Loucy (cell line): ENCODE results near the gene NEU4.

Experiments used
- H2AFZ ChIP-seq: fragments of 200-600 bp; sonication (generic); 2 replicates; pipeline ENCODE4 v1.6.0; 2016; ENCODE audit warnings: antibody characterized with exemption, mild to moderate bottlenecking, low read length, moderate library complexity
- H3F3A ChIP-seq: fragments of 200-600 bp; 2 replicates; pipeline ENCODE4 v1.6.0; 2016; ENCODE audit warnings: antibody characterized with exemption, low read depth, mild to moderate bottlenecking
- H3K27me3 ChIP-seq: fragments of 200-600 bp; sonication (generic); 2 replicates; pipeline ENCODE4 v1.6.1; 2014; ENCODE audit warnings: low read length, mild to moderate bottlenecking; ENCODE audit not compliant: insufficient read depth, poor library complexity, severe bottlenecking
- H3K36me3 ChIP-seq: fragments of 200-600 bp; sonication (generic); 2 replicates; pipeline ENCODE4 v1.6.1; 2016; ENCODE audit warnings: low read length; ENCODE audit not compliant: insufficient read depth
- H3K4me1 ChIP-seq: fragments of 200-600 bp; sonication (generic); 2 replicates; pipeline ENCODE4 v1.5.1; 2014; ENCODE audit warnings: low read length, mild to moderate bottlenecking; ENCODE audit not compliant: insufficient read depth, poor library complexity, severe bottlenecking
- H3K4me2 ChIP-seq: fragments of 200-600 bp; sonication (generic); 2 replicates; pipeline ENCODE4 v1.6.0; 2014; ENCODE audit warnings: antibody characterized with exemption, low read length, low read depth, mild to moderate bottlenecking; ENCODE audit not compliant: poor library complexity, severe bottlenecking
- H3K4me3 ChIP-seq: fragments of 200-600 bp; sonication (generic); 2 replicates; pipeline ENCODE4 v1.5.1; 2014; ENCODE audit warnings: low read length, mild to moderate bottlenecking, mixed read lengths; ENCODE audit not compliant: poor library complexity, severe bottlenecking
- H3K79me2 ChIP-seq: fragments of 200-600 bp; sonication (generic); 2 replicates; pipeline ENCODE4 v1.6.1; 2014; ENCODE audit warnings: low read length; ENCODE audit not compliant: insufficient read depth
- H3K9ac ChIP-seq: fragments of 200-600 bp; sonication (generic); 2 replicates; pipeline ENCODE4 v1.6.0; 2014; ENCODE audit warnings: mild to moderate bottlenecking, low read depth, low read length, moderate library complexity; ENCODE audit not compliant: poor library complexity, severe bottlenecking
- H3K9me2 ChIP-seq: fragments of 200-600 bp; sonication (generic); replicated peaks from 2 replicates; pipeline ENCODE4 v1.6.1; 2016; ENCODE audit warnings: low read depth, low read length, mixed read lengths
- H3K9me3 ChIP-seq: fragments of 200-600 bp; sonication (generic); 2 replicates; pipeline ENCODE4 v1.6.1; 2014; ENCODE audit warnings: mild to moderate bottlenecking, antibody characterized with exemption, low read length, low read depth; ENCODE audit not compliant: insufficient read depth
- H4K20me1 ChIP-seq: fragments of 200-600 bp; sonication (generic); 2 replicates; pipeline ENCODE4 v1.6.0; 2014; ENCODE audit warnings: antibody characterized with exemption, low read length, mild to moderate bottlenecking; ENCODE audit not compliant: insufficient read depth, poor library complexity, severe bottlenecking
- EZH2phosphoT487 ChIP-seq: fragments of 200-600 bp; IDR thresholded peaks from 2 replicates; pipeline ENCODE4 v1.6.1; 2018; ENCODE audit warnings: antibody characterized with exemption, mild to moderate bottlenecking, moderate library complexity, borderline replicate concordance
- TF ChIP-seq, protein P1 (sequence below): fragments of 200-600 bp; sonication (generic); conservative IDR thresholded peaks from 2 replicates; pipeline ENCODE4 v1.5.1; 2014; ENCODE audit warnings: mild to moderate bottlenecking, antibody characterized with exemption, low read length

Gene NEU4

DNA sequence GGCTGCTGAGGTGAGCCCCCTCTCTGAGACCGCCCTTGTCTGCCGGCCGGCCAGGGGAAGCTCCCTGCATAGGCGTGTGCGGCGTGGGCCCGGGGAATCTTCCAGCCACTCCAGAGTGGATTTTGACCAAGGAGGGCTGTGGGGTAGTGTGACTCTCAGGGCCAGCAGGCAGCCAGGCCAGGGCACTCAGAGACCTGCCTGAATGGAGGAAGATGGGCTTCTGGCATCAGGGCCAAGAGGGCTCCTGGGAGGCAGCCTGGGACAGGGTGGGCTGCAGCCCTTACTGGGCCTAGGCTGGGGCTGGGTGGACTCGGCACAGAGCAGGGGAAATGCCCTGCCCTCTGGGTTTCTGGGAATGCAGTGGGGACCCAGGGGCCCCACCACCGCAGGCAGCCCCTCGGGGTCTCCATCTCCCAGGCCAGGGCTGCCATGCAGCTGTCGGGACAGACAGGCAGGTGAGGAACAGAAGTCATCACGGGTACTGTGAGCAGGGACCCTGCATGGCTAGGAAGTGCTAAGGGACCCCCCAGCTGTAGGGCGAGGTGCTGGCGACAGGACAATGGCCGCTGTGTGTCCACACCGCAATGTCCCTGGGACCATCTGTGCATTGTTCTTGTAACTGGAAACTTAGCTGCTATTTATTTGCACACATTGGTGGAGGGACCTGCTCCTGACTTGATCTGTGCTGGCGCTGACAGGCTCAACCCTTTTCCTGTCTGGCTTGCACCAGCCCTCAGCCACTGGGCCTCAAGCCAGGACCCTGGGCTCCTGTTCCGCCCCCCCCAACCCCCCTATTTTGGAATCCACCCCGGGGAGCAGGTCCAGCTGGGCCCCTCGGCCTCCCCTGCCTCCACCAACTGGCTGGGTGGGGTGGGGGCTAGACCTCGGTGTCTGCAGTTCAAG lies 45.6 kb downstream of the NEU4 start:
- no peak overlapping the region for H3K9ac ChIP-seq
- no peaks in the 10 kb centered on the region for H3K9me2 ChIP-seq
- H3K27me3 ChIP-seq = no peaks in the 10 kb centered on the region
- H3K4me3 ChIP-seq = no peak overlapping the region
- H3F3A ChIP-seq = no peaks in the 10 kb centered on the region
- H3K79me2 ChIP-seq = no peaks in the 10 kb centered on the region
- H3K4me1 ChIP-seq = peaks cover 12% of the 10 kb centered on the region
- H2AFZ ChIP-seq = no peak overlapping the region
- H3K9me3 ChIP-seq = no peaks in the 10 kb centered on the region
- TF ChIP-seq, protein P1, sequence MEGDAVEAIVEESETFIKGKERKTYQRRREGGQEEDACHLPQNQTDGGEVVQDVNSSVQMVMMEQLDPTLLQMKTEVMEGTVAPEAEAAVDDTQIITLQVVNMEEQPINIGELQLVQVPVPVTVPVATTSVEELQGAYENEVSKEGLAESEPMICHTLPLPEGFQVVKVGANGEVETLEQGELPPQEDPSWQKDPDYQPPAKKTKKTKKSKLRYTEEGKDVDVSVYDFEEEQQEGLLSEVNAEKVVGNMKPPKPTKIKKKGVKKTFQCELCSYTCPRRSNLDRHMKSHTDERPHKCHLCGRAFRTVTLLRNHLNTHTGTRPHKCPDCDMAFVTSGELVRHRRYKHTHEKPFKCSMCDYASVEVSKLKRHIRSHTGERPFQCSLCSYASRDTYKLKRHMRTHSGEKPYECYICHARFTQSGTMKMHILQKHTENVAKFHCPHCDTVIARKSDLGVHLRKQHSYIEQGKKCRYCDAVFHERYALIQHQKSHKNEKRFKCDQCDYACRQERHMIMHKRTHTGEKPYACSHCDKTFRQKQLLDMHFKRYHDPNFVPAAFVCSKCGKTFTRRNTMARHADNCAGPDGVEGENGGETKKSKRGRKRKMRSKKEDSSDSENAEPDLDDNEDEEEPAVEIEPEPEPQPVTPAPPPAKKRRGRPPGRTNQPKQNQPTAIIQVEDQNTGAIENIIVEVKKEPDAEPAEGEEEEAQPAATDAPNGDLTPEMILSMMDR = no peak
- TF ChIP-seq EZH2phosphoT487 = no peak
- no peaks in the 10 kb centered on the region for H3K36me3 ChIP-seq
- H3K4me2 ChIP-seq = no peak overlapping the region
- no peaks in the 10 kb centered on the region for H4K20me1 ChIP-seq

DNA sequence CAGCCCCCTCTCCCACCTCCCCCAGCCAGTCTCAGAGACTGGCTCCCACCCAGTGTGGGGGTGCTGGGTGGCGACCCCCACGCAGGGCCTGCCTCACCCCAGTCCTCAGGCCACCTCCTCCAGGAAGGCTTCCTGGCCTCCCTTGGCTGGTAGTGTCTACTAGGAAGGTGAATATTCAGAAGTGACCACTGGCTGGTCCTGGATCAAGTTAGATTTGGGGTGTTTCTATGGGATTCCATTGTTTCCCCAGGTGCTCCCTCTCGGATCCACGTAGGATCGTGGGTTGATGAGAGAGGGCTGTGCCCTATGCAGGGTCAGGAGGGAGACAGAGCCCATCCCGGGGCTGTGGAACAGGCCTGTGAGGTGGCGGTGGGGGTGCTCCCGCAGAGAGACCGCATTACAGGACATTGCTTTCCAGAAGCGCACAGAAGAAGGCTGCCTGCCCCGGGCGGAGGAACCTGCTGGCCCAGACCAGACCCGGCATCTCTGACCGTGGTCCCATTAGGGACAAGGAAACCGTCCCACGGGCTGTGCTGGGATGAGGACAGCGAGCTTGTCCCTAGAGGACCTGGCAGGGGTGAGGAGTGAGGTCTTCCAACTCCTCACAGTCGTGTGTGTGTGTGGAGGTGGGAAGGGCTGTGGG lies 46.4 kb downstream of the NEU4 start:
- Histone ChIP-seq H3K4me3 (no peak overlapping the region), H4K20me1 (no peaks in the 10 kb centered on the region), H3F3A (no peaks in the 10 kb centered on the region), H3K79me2 (no peaks in the 10 kb centered on the region), H3K9ac (no peak overlapping the region), H2AFZ (no peak overlapping the region), H3K4me1 (peaks cover 18% of the 10 kb centered on the region), H3K9me2 (no peaks in the 10 kb centered on the region), H3K9me3 (no peaks in the 10 kb centered on the region), H3K27me3 (no peaks in the 10 kb centered on the region), H3K36me3 (no peaks in the 10 kb centered on the region), H3K4me2 (no peak overlapping the region)
- TF ChIP-seq EZH2phosphoT487 = no peak
- TF ChIP-seq, protein P1 = no peak

DNA sequence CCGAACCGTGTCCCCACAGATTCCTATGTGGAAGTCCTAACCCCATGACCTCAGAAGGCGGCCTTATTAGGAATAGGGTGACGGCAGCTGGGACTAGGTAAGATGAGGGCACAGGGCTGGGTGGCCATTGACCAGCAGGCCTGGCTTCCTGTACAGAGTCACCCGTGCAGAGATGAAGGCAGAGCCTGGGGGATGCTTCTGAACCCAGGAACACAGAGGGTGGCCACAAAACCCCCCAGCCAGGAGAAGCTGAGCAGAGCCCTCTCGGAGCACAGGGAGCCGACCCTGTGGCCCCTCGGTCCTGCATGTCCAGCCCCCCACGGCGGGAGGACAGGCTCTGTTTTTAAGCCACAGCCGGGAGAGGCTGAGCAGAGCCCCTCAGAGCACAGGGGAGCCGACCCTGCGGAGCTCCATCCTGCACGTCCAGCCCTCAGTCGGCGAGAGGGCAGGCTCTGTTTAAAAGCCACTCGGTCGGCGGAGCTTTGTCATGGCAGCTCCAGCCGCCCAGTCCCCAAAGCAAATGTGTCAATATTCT lies 47.0 kb downstream of the NEU4 start:
- no peak for TF ChIP-seq EZH2phosphoT487
- TF ChIP-seq, protein P1 = no peak
- Histone ChIP-seq H4K20me1 (no peaks in the 10 kb centered on the region), H2AFZ (no peak overlapping the region), H3K4me2 (no peak overlapping the region), H3K36me3 (no peaks in the 10 kb centered on the region), H3K4me1 (peaks cover 18% of the 10 kb centered on the region), H3K9me2 (no peaks in the 10 kb centered on the region), H3K79me2 (no peaks in the 10 kb centered on the region), H3K27me3 (no peaks in the 10 kb centered on the region), H3K4me3 (no peak overlapping the region), H3F3A (no peaks in the 10 kb centered on the region), H3K9ac (no peak overlapping the region), H3K9me3 (no peaks in the 10 kb centered on the region)
